GM18870 (cell line): ENCODE data around the gene GLDC.

Experiments
- ATAC-seq: cut with Tn5 transposase; IDR thresholded peaks from one replicate; pipeline ENCODE4 v1.9.1; 2021; ENCODE audit warnings: moderate library complexity; ENCODE audit not compliant: unreplicated experiment

The GLDC gene

GRCh38 chr9:6525326-6526045, 120.0 kb downstream of the GLDC start:
- ATAC-seq: no peak

DNA sequence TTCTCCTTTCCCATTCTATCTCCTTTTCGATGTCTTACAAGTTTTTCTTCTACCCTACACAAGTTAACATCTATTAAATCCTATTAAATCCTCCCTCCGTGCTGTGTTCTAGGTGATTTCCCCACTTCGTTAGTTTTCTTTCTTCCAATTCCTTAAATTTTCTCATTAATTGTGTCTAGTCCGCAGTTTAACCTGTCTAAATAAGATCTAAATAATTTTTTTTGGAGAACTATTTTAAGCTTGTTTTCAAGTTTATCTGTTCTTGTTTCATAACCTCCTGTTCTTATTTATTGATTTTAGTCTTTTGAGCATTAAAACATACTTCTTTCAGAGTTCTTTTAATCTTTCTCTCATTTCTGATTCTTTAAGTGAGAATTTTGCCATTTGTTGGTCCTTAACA, 123.3 kb downstream of the GLDC start:
- ATAC-seq: no peak

DNA sequence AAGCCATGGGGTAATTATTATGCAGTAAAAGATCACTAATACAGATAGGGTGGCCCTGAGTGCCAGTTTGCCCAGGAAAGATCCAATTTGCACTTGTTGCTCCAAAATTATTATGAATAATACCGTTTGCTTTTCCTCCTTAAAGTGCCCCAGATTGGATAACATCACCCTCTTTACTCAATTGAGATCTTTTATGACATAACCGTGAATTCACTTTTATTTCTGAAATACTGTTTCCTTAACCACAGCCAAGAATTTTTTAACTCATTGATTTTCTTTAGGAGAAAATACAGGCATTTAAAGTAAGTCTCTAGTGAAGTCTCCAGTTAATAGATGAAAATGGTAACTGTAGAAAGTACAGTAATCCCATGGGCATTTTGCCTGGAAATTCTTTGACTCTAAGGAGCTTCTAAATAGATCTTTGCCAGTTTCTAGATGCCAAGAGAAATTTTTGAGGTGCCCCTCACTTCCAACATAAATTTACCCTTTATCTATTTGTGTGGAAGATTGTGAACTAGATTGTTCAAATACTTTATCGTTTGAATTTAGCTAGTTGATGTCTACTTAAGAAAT, 133.4 kb downstream of the GLDC start:
- ATAC-seq: no peak

DNA sequence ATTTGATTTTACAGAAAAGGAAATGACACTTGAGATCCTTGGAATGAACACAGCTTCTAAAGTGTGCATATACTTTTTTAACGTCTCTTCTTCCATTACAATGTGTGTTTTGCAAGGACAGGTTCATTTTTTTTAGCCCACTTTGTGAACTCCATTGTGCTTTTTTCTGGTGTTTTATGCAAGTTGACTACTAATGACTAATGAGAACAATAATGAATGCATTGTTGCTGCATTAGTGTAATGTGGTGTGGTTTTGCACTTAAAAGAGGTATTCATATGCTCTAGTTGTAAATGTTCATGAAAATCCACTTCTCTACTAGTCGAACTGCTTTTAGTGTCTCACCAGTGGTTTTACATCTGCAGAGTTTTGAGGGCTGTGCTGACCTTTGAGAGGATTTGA, 139.0 kb downstream of the GLDC start:
- ATAC-seq: no peak

DNA sequence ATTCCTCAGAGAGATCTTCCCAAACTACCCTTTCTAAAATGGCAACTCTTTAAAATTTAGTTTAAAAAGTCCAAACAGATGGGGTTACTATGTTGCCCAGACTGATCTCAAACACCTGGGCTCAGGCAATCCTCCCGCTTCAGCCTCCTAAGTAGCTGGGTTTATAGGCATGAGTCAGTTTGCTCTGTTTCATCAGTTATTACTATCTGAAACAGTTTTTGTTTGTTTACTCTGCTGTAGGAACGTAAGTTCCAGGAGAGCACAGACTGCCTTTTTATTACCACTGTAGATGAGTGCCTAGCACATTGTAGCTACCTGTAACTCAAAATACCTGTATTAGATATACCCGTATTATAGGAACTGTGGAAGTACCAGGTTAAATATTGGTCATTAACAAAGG, 143.1 kb downstream of the GLDC start:
- no peak for ATAC-seq

- no peak for ATAC-seq
Observed at GRCh38 chr9:6501526-6502210, 143.9 kb downstream of the GLDC start.

GRCh38 chr9:6498982-6499381, 146.5 kb downstream of the GLDC start:
- ATAC-seq: no peak

DNA sequence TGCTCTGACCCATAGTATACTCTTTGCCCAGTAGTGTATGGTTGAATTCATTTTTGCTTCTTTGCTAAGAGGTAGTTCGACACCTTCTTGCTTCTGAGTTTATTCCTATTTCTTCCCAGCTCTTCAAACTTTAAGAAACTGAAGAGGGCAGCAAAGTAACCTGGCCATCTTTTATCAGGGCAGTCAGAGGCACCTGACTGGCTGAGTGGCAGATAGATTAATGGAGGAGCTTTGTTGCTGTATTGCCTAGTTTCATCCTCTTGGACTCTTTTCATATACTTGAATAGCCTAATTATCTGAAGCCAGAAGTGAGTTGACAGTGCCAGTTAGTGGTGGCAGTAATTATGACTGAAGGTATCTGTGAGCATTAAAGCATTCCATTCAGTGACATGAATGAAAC, 150.1 kb downstream of the GLDC start:
- ATAC-seq: no peak

- no peak for ATAC-seq
Observed at GRCh38 chr9:6490863-6491262, 154.7 kb downstream of the GLDC start.

GRCh38 chr9:6489099-6489498, 156.4 kb downstream of the GLDC start:
- ATAC-seq: no peak

GRCh38 chr9:6488395-6488794, 157.1 kb downstream of the GLDC start:
- ATAC-seq: no peak

GRCh38 chr9:6484210-6484609, 161.3 kb downstream of the GLDC start:
- no peak for ATAC-seq
